Activated T-cell treated with anti-CD3 and anti-CD28 coated beads, Interleukin-2, amount 50 U/mL, for 1 hour (primary cell): ENCODE results near the gene MFF.
"Not testable (repeated sequence)": the region's sequence is repeated elsewhere in the genome, so short reads cannot be mapped to it uniquely, and the experiment has no call there.

Experiments used
- DNase-seq: peaks from one replicate; pipeline ENCODE4 v3.0.0-alpha.2; 2020

The MFF gene

DNA sequence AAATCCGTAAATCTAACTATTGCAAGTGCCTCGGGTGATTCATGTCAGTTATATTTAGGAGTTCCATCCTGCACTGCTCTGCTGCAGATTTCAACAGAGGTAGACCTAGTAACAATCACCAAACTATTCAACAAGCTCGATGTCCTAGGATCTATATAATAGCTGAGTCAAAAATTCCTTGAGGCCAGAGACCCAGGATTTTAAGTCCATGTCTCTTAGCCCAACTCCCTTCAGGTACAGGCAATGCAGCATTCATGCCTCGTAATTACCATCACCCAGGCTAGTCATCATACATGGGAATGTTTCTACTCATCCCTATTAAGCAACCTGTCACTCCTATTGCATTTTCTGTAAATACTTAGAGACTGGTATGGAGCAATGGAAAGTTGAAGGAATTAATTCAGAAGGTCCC, 53.3 kb downstream of the MFF start:
- no peak for DNase-seq

DNA sequence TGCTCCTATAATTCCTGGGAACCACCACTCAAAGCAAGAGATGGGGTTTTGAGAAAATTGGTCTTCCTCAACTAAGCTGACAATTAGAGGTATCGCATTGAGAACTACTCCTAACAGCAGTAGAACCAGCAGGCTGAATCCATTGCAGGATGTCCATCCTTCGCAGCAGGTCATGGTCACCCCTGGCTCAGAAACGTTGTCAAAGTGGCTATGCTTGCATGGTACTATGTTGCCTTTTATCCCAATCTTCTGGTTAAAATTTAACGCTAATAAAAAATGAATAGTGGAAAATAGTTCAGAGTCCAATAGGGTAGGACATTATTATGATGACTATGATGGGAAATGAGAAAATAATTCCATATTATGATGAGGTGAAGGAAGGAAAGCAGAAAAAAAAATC, 54.0 kb downstream of the MFF start, which contains the start of gene TM4SF20:
Gene TM4SF20 (minus strand): TSS at position 212 of the 400 bp plus-strand sequence. CDS start 38 bp downstream, at position 174.
- no peak for DNase-seq

DNA sequence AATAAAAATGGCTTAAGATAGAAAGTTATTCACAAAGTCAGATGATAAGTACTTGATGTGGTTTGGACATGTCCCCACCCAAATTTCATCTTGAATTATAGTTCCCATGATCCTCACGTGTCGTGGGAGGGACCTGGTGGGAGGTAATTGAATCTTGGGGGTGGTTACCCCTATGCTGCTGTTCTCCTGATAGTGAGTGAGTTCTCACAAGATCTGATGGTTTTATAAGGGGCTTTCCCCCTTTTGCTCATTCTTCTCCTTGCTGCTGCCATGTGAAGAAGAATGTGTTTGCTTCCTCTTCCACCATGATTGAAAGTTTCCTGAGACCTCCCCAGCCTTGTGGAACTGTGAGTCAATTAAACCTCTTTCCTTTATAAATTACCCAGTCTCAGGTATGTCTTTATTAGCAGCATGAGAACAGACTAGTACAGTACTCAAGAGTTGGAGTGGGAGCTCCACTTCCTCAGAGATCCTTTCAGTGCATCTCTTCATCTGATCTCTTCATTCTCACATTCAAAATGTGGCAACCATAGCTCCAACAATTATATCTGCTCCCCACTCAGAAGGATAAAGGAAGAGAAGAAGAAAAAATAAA, 57.3 kb downstream of the MFF start:
- DNase-seq, result not testable (repeated sequence)

DNA sequence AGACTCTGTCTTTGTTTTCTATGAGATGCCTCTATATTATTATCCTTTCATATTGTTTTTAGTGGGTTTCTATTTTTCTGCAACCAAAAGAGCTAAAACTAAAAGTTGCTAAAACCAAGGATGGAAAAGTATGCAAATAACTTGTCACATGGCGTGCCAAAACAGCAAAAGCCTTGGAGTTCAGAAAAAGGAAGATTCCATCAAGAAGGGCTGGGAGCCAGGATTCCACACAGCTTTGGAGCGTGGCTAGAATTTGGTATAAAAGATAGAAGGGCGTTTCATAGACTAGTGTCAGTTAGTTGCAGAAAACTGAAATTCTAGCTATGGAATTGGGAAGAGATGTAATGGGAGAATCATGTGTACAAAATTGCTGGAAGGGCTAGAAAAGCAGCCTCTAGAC, 58.6 kb downstream of the MFF start:
- DNase-seq, result no peak

DNA sequence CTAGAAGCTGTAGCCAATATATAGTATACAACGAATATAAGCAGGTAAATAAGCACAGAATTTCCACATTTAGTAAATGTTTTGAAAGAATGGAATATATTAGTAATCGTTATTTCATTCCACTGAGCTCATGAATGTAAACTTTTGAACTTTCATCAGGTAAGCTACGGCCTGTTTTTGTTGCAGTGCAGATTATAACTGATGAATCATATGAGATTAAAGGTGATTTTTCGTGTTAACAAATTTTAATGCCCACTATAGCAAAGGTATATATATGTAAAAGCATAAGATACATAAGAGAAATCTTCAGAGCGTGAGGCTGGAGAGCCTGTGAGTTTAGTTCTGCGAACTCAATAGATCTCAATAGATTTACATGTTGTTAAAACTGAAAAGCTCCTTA, 61.6 kb downstream of the MFF start:
- DNase-seq, result no peak

DNA sequence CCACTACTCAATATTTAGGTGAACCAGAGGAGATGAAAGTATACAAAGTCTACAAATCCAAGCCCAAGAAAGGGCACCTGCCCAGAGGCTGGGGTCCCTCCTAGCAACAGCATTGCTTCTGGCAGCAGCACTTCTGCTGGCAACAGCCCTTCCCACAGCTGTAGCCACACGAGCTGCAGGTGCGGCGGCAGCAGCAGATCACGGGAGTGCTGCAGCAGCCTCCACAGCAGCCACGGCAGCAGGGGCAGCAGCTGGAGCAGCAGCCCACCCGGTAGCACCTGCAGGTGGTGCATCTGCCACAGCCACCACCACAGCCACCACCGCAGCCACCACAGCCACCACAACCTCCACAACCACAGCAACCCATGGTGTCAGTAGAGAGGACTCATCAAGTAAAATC, 62.5 kb downstream of the MFF start, which contains the start of gene SCYGR1:
Gene SCYGR1 (minus strand): TSS at position 367 of the 400 bp plus-strand sequence. CDS start 0 bp downstream, at position 367.
- DNase-seq, result not testable (repeated sequence)

DNA sequence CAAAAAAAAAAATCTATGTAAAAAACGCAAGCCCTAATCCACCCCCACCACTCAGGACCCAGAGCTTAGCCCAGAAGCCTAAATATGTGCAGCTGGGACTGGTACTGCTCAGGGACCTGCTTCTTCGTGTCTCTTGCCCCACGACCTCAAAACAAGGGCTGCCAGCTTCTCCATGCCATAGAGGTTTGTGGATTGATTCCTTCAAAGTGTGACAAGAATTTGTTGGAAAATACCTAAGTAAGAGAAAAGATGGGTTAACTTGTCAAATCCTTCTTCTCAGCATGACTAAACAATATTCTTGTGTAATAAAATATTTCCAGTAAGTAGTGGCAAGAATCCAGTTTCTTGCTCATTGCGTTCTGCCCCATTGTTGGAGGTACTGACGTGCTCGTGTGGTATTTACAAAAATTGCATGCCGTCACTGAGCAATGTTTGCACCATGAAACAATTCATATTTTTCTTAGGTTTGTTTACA, 63.5 kb downstream of the MFF start:
- no peak for DNase-seq

DNA sequence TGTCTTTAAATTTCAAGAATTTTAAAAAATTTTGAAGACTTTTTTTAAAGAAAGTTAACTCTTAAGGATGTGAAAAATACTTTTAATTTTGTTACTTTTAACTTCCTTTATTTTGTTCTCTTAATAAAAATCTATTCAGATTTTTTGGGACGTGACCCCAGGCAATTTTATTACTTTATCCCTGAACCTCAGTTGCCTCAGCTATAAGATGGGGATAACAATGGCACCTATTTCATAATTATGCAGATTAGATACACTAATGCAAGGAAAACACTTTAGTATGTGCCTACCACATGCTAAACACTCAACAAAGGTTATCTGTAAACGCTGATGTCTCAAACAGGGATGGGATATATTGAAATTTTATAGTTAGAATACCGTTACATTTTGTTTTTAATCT, 64.2 kb downstream of the MFF start:
- no peak for DNase-seq

DNA sequence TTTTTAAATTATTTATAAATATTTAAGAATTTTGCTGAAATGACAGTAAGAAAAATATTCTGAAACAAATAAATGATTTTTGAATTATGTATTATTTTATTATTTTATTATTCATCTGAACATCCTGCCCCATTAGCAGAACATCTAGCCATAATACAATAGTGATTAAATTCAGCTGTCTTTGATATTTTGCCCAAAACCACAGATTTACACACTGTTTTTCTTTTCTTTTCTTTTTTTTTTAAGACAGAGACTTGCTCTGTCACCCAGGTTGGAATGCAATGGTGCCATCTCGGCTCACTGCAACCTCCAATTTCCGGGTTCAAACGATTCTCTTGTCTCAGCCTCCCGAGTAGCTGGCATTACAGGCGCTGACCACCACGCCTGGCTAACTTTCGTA, 64.6 kb downstream of the MFF start:
- DNase-seq, result no peak

DNA sequence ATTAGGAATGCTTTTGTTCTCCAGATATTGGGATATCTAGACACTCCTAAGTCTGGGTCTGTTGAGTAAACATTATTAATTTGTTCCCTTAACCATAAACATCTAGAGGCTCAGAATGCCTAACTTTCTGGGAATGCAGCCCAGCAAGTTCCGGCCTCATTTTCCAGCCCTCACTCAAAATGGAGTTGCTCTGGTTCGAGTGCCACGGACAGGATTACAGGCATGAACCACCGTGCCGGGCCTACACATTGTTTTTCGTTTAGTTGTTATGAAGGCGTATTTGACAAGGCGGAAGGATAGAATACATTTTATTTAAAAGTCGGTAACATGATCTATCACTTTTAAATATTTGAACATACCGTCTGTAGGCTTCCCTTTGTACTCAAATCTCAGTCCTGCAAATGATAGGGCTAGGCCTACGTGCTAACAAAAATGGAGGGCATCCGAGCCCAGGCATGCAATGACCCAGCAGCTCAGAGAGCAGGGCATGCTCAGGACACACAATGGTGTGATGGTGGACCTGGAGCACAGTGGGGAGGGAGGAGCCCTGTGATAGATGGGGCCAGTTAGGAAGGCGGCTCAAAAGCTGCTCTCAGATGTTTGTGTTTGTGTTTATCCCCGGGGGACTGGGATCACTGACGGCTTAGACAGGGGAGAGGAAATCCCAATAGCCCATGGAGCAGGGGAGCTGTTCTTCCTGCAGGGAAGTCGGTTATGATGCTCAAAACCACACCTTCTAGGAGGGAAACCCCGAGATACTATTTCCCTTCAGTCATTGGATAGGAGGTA, 65.6 kb downstream of the MFF start:
- DNase-seq, result no peak

DNA sequence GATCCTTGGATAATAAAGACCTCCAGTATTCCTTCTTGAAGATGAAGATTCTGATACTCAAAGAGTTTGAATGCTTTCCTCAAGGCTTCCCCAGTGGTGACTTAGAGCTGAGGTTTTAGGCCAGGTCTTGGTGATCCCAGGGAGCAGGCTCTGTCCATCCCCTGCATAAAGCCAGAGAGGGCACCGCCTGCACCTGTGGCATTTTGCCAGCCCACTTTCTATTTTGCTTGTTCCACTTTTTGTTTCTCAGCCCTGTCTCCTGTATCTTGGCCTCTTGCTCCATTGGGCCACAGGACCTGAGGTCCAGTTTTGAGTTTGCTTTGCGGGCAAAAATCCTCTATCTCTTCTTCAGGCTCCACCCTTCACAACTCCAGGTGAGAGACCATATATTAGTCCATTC, 69.3 kb downstream of the MFF start:
- DNase-seq, result no peak

DNA sequence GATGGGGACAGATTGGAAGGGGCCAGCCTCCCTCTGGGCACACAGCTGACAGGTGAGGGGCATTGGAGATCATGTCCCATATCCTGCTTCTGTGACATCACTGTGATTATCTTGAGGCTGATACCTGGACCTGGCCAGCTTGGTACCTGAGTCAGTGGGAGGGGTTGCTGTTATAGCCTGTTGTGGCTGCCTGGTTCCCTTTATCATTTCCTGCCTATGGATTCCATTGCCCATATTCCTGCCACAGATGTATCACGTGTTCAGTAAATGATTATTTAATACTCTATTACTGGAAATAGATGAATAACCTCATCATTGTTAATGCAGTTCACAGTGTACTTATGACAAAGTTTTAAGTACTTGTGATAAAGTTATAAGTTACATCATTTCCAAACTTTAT, 70.5 kb downstream of the MFF start:
- DNase-seq, result no peak

DNA sequence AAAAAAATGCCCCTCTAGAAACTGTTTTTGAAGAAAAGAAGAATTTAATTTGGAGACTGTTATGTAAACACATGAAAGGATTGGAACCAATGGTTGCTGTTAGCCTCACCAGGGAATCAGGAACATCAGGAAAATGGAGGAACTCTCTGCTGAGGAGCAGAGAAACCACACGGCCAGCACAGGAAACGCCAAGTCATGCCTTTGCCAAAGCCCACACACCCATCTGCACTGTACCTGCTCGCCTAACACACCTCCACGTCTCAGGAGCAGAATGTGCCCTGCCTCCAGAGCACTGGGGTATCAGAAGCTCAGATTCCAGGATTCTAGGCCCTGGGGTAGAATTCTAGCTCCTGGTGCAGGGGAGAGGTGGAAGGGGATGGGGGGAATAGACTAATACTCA, 72.5 kb downstream of the MFF start:
- DNase-seq, result no peak

DNA sequence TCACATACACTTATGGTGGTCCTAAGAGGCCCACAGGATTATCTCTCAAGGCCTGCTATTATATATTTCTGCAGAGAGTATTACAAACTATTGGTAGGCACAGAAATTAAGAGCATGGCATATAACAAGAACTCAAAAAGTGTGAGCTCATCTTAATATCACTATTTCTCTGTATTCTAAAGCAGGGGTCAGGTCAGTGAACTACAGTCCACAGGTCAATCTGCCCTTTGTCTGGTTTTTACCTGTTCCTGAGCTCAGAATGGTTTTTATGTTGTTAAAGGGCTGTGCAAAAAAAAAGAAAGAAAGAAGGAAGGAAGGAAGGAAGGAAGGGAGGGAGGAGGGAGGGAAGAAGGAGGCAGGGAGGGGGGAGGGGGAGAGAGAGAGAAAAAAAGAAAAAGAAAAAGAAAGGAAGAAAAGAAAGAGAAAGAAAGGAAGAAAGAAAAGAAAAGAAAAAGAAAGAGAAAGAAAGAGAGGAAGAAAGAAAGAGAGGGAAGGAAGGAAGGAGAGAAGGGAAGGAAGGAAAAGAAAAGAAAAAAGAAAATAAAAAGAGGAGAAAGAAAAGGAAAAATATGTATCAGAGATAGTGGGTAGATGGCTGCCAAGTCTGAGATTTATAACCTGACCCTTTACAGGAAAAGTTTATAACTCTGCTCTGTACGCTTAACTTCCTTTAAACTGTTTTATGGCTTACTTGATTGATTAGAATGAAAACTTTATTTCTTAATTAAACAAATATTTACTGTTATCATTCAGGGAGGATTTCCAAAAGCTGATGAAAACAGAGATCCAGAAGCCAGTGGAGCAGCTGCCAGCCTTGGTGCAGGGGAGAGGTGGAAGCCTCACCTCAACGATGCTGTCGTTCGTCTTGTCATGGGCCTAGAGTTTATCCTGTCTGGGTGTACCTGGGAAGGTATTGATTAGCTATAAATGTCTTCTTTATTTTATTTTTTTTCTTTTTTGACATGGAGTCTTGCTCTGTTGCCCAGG, 73.9 kb downstream of the MFF start:
- DNase-seq, result no peak

DNA sequence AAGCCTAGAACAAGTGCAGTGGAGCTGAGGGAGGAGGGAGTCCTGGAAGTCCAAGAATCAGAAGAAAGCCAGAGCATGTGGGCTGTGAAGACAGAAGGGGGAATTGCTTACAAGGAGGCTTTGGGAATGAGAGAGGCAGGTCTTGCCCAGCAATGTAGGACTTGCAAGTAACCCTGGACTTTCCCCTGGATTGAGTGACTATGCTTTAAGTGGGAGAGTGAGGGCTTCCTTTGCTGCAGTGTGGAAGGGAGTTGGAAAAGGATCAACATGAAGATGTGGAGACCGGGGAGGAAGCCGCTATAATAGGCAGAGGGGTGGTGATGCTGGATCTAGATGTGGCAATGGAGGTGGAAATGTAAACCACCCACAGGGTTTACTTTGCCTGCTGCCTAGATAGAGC, 76.5 kb downstream of the MFF start:
- no peak for DNase-seq

DNA sequence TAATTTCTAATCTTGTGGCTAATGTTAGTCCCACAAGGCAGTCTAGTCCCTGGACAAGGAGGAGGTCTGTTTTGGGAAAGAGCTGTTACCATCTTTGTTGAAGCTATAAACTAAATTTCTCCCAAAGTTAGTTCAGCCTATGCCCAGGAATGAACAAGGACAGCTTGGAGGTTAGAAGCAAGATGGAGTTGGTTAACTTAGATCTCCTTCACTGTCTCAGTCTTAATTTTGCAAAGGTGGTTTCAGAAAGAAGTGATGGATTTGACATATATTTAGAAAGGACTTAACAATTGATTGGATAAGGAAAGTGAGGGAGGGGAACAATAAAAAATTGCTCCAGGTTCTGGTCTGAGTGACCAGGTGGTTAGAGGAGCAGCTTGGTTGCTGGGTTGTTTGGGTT, 77.3 kb downstream of the MFF start:
- no peak for DNase-seq

DNA sequence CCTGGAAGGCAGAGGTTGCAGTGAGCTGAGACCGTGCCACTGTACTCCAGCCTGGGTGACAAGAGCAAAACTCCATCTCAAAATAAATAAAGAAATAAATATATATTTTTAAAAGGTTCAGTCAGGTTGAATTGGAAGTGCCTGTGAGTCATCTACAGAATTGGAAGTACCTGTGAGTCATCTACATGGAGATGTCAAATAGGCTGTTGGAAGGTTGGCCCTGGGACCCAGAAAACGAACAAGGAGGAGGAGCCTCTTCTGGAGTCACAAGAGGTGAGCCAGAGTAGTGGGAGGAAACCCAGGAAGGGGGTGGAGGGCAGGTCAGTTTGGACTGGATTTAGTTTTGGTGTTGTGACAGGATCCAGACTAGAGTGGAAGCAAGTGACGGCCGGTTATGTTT, 77.9 kb downstream of the MFF start:
- no peak for DNase-seq

DNA sequence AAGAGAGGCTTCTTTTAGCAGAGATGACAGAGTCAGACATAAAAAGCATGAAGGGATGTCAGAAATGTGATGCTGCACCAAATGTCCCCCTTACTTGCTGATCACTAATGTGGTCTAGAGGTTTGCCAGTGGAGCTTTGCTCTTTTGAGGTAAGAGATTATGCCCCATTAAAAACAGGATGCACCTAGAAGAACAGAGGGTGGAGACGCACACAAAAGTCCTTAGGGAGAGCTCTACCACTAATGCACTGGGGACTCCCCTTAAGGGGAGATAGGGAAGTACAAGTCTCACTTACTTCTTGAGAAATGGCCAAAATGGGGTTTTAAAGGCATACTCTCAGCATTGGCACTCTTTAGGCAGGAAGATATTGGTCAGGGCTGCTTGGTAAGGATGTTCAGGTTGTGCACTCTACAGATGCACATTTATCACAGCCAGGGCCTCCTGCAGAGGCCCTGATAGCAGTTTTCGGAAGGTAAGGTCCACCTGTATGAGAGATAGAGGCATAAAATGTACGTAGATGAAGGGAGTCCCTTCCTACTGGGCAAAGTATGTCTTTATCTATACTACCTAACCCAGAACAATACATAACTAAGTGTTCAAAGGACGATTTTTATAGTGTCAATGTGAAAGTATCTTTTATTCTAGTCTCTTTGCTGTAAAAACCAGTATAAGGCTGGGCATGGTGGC, 79.7 kb downstream of the MFF start:
- no peak for DNase-seq

DNA sequence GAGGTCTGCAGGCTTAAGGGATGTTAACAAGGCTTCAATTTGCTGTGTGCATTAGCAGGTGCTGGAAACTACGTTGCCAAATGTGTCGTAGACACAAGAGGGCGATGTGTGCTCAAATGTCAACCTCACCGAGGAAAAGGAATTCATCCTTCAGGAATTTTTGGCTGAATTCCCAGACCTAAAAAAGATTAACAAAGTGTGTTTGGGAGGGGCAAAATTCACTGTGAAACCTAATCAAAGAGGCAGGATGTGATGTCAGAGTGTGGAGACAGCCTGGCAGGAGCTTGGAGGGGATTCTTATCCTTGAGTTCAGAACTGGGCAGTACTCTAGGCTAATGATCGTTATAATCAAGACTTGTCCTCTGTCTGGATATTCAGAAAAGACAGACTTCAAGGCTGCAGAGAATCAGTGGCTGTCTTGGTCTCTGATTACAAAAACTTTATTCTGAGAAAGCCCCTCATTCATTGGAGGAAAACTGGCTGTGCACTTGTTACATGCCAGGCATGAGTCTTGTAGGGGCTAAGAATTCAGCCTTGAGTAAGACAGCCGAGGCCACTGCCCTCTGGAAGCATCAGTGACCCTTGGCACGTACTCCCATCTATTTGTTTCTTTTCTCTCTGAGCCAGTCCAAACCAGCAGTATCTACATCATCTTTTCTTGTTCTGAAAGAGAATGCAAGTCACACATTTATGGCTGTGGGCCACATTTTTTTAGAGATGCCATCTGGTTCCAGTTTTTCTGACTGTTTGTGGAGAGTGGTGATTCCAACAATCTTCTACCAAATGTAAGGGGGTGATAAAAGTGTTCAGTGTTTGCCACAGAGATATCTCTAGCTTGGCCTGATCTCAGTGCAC, 81.4 kb downstream of the MFF start:
- no peak for DNase-seq
